HT-29 (cell line): Measurements from ENCODE around the gene MYOM3. TPM values are rescaled to one million over a fixed set of nuclear protein-coding genes. Genes with fewer than 3 reads are reported as not detected.

ENCODE experiments used
- DNase-seq: peaks from one replicate; pipeline ENCODE4 v3.0.0-alpha.2; 2015; ENCODE audit warnings: low spot score
- total RNA-seq: library from RNA; depleted of rRNA; stranded (reverse); fragments of >200 nt; shearing (Covaris generic); gene quantifications from 2 replicates; pipeline ENCODE4 v1.2.3, GENCODE V29; 2014

Gene MYOM3
- total RNA-seq, 1 experiment from 2014 or later: 20.7 TPM

- DNase-seq: no peak
These were observed 2.8 kb upstream of the MYOM3 start for GRCh38 chr1:24114753-24115152.

- DNase-seq: no peak
These were observed 1.7 kb upstream of the MYOM3 start for GRCh38 chr1:24113641-24114033.

DNA sequence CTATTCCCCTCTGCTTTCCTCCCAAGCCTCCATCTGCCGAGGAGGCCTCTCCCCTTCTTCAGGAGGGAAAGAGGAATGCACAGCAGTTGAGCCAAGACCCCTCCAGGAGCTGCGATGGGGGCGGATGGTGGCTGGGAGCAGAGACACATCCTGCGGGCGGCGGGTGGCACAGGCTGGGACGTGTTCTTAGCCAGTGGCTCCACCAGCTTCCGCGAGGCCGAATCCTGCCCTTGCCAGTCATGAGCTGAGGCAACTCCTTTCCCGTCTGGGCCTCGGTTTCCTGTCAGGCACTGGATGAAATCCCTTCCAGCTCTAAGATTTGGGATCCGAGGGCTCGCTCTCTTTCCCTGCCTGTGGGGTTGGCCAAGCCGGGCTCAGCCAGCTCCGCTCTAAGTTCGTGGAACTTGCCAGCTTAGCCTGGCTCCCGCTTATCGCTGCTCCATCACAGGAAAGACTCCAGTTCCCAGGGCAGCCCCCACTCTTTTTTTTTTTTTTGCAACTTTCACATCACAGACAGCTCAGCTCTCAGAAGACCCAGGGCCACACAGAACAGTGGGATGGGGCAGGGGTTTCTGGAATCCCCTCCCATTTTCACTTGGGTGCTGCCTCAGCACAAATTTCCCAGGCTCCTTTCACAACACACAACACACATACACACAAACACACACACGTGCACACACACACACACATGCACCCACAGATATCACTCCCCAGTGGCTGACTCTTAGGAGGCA, 506 bp downstream of the MYOM3 start:
- DNase-seq: no peak

- no peak for DNase-seq
These were observed 1.2 kb downstream of the MYOM3 start for GRCh38 chr1:24110642-24111261.

DNA sequence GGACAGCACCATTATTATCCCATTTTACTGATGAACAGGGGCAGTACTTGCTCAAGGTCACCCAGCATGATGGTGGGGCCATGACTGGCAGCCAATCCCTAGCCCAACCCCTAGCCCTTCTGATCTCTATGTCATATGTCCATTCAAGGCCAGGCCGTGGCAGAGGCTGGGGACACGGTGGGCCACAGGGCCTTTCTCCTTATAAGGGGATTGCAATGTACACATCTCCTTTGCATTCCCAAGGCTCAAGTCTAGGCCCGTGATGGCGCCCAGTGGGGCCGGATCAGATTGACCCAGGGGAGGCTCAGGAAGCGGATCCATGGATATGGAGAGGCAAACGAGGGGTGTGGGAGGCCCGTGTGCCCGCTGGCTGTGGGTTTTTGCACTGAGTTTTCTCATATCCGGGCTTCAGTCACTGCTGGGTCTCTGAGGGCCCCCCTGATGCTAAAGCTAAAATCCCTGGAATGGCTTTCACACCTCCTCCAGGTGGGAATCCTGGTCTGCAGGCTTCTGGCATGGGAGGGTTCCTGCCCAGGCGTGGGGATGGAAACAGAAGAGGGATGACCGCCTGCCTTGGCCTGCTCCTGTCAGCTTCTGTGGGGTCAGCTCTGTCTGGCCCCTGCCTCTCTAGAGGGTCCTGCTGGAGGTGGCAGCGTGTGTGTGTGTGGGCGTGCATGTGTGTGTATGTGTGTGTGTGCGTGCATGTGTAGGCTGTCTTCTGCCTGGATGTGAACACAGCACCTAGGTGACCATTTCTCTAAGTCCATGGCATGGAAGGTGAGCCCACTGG, 2.1 kb downstream of the MYOM3 start:
- DNase-seq: no peak

DNA sequence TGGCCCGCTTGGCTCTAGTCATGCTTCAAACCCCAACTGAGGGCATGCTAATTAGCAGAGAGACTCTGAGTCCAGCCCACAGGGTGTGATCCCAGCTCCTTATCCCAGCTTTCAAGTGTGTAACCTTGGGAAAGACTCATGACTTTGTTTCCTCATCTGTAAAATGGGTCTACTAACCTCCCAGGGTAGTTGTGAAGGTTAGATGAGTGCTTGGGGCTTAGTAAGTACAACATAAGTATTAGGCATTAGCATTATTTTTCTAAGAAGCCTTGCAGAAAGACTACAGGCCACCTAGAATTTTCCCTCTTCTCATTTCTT, 2.8 kb downstream of the MYOM3 start:
- DNase-seq: no peak

- DNase-seq: peak; percentile 86
These were observed 3.4 kb downstream of the MYOM3 start for GRCh38 chr1:24108334-24109165.

DNA sequence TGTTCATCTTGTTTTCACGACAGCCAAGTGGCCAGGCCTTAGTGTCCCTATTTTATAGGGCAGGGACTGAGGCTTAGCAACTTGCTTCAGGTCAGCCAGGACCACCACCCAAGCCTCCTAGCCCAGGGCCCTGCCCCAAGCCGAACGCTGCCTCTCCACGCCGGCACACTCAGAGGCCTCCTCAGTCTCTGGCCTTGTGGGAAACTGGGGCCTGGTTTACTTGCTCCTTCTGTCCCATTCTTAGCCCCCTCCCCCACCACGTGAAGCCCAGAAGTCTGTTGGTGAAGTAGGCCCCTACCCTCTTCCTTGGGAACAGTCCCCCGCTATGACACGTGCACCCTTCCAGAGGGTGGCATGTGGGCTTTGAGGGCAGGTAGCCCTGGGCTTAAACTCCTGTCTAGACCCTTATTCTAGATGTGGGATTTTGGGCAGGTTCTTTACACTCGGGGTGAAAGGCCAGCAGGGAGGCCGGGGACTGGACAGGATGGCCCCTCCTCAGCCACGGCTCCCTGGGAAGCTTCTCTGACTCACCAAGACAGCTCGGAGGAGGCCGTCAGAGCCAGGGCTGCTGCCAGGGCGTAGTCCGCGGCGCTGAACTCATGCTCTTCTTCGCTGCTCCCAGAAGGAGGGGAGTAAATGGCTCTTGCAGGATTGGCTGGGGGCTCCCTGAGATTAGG, 4.3 kb downstream of the MYOM3 start:
- peak; percentile 78 for DNase-seq

- DNase-seq: no peak
These were observed 6.4 kb downstream of the MYOM3 start for GRCh38 chr1:24105368-24106160.

DNA sequence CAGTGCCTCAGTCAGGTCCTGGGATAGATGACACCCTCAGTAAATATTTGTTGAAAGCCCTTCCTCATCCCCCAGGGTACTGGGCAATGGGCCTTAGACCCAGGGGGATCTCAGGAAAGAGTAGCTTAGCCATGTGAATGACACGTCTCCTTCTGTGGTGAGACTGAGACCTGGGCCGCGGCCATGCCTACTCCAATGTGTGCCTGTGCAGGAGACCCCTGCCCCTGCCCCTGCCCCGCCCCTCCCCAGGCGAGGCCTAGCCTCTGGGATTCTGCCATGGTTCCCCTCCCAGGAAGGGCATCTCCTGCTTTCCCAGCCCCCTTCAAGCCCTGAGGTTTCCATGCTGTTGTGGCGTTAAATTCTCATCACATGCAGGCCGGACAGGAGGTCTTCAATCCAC, 7.1 kb downstream of the MYOM3 start:
- no peak for DNase-seq

DNA sequence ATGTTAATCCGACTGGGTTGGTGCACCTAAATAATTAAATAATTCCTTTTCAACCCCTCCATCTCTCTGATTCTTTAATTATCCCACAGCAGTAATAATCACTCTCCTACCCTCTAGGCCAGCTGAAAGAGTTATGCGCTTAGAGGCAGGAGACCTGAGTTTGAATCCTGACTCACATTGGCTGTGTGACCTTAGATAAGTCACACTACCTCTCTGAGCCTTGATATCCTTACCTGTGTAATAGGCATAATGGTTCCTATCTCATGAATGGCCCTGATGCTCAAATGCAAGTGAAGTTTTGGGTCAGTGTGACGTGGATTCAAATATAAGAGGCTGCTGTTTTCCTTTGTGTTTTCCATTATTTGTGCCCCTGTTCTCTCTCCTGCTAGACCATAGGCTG, 8.1 kb downstream of the MYOM3 start:
- DNase-seq: no peak

- DNase-seq: no peak
These were observed 8.5 kb downstream of the MYOM3 start for GRCh38 chr1:24103408-24103807.

- DNase-seq: peak; percentile 28
These were observed 9.0 kb downstream of the MYOM3 start for GRCh38 chr1:24102961-24103360.

DNA sequence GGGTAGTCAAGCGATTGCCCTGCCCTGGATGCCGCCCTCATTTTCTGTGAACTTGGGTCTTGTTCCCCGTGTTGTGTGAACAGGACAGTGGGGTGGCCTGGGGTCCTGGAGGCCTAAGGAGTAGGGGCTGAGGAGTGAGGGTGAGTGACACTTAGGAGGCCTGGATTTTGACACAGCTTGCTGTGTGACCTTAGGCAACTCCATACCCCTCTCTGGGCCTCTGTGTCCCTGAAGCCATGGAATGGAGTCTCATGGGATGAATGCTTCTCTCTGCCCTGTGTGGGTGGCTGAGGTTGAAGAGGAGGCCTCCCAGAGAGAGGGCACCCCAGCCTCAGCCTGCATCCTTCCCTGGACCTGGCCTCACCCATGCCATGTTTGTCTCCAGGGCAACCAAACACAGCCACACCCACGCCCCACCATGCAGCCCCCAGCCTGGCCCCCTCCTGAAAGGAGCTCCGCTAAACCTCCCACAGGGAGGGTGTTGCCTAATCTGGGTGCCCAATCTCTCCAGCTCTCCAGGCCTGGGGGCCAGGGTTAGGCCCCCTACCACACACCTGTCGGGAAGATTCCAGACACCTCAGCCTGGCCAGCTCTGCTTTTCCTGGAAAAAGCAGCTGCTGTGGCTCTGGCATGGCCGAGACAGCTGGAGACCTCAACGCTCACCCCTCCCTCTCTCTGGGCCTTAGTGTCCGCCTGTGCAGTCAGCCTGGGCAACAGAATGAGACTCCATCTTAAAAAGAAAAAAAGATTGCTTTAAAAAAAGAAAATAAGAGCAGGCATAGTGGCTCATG, 9.9 kb downstream of the MYOM3 start:
- no peak for DNase-seq

GRCh38 chr1:24100945-24101737, 10.8 kb downstream of the MYOM3 start:
- DNase-seq: no peak

DNA sequence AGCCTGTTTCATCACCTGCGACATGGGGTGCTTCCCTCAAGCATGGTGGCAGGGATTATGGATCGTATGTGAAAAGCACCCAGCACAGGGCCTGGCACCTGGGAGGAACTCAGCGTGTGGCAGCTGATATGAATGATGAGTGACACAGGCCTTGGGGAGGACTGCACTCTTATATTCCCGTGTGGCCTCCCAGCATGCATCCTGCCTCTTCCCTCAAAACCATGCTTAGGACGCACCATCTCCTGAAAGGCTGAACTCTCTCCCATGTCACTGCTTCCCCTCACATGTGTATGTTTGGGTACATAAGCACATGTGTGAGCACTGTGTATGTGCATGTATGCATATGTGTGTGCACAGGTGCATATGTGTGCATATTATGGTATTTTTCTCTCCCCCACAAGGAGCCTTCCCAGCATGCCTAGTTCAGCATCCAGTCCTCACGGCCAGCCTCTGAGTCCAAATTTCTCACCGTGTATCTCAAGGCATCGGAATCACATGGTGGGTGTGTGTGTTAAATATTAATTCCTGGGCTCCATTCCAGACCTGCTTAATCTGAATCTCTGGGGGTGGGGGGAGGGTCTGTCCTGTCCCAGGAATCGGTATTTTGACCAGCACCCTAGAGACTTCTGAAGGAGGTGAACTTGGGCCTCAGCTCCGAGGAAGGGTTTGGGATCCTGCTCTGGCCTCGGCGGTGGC, 12.8 kb downstream of the MYOM3 start:
- DNase-seq: no peak

GRCh38 chr1:24098102-24098501, 13.8 kb downstream of the MYOM3 start:
- DNase-seq: no peak

DNA sequence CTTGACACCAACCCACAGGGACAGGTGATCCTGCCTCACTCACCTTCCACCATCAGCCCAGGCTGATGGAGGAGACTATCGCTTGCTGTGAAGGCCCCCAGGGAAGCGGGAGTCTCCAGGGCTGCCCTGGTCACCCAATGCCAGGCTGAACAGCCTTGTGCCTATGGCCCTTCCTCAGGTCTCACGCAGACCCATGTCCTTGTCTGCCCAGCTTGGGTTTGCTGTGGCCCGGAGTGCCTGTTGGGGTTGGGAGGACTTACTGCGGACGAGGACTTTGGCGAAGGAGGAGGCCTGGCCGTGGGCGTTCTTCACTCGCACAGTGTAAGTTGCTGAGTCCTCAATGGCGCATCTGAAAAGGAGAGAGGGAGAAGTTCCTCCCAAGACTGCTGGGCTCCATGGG, 14.3 kb downstream of the MYOM3 start:
- no peak for DNase-seq
